Left kidney (tissue), 2 donors: ENCODE data around the gene HADHA. TPM values are rescaled to one million over a fixed set of nuclear protein-coding genes. Genes with fewer than 3 reads are reported as not detected.
"Not testable (repeated sequence)": the region's sequence is repeated elsewhere in the genome, so short reads cannot be mapped to it uniquely, and the experiment has no call there.

Source experiments
- DNase-seq: peaks from one replicate; pipeline ENCODE4 v3.0.0-alpha.2; 2013
- polyA plus RNA-seq: library from polyadenylated mRNA; unstranded; fragments of 120-200 nt; gene quantifications from one replicate; pipeline ENCODE4 v1.2.1, GENCODE V29; 2013; ENCODE audit not compliant: insufficient read length

Gene HADHA
- polyA plus RNA-seq, 1 donor = 234 TPM

DNA sequence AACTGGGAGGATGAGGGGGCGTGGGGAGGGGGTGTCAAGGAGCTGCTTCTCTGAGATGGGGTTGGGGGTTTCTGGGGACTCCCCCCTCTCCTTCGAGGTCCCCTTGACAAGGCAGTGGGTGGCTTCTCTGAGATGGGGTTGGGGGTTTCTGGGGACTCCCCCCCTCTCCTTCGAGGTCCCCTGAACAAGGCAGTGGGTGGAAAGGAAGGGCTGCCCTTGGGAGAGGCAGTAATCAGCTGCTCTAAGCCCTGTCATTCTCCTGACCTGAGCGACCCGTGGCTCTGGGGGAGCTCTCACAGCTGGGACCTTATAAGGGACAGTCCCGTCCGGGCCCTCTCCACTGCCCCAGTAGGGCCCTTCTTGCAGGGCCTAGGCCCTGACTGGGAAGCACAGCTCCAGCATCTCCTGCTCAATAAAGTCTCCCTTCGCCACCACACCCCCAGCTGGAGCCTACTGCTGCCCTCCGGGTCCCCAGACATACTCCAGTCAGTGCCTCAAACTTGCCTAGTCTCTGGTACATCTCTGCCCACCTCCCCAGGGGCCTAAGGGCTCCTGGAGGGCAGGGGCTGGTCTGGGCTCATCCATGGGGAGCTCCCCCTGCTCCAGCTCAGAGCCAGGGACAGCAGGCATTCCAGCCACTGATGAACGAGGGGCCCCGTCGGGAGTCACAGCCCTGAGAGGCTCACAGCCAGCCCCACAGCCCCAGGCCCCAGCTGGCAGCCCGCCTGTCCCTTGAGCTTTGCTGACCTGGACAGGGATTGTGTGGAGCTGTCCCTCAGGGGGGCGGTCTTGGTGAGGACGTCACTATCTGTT lies 68.8 kb downstream of the HADHA start:
- DNase-seq = no peak

DNA sequence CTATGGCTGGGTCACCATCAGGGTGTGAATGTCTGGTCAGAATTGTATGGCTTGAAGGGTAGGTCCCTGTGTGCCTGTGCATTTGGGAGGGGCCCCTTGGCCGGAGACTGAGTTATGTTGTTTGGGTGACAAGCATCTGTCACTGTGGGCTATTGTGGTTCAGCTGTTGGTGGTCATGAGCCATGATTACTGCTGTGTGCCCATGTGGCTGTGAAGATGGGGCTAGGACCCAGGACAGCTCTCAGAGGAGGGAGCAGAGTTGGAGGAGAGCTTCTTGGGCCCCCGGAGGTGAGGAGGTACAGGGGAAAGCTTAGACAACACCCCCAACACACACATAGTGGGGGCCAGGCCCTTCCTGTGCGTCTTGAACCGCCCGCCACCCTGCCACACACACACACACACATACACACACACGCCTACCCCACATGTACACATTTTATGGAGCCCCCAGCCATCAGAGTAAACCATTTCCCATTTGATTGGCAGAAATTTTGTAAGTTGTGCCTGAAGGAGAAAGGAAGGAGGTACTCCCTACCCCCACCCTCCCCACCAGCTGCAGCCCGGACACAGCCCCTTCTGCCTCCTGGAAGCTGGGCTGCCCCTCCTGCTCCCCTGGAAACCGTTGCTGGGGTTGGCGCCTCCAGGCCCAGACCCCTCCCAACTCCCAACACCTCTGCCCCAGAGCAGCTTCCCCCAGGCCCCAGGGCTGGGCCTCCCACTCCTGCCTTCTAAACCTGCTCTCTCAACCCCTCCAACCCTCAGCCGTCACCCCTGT lies 69.6 kb downstream of the HADHA start:
- no peak for DNase-seq

DNA sequence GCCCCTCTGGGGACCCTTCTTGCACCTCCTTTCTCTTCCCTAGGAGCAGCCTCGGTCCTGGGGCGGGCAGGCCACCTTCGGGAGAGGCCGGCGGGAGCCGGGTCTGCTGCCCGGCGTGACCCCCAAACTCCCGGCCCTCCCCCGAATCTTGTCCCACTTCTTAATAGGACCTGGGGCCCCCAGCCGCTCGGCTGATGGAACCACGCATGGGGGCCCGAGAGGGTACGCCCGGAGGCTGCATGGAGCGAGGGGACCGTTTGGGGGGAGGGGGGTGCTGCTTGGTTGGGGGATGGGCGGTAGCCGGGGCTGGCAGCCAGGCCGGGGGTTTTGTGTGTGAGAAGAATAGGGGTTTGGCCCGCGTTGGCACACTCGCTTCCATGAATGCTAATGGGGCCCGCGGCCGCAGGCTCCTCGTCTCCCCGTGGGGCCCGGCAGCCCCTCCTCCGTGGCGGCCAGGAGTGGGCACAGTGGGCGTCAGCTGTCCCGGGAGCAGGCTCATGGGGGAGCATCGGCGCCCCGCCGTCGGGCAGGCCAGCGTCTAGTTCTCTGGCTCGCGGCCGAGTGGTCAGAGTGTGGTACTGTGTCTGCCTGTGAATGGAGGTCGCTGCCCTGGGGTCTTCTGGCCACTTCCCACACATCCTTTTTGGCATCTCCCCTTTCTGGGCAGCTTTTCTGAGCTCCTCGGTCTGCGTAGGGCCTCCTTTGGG lies 70.5 kb downstream of the HADHA start:
- no peak for DNase-seq

- DNase-seq = no peak
Measured at GRCh38 chr2:26172871-26173775, 71.3 kb downstream of the HADHA start, which contains the start of gene GAREM2. Gene GAREM2 (plus strand): TSS chr2:26173088. CDS start chr2:26173221, 133 bp downstream.

- no peak for DNase-seq
Measured at GRCh38 chr2:26172189-26172870, 72.1 kb downstream of the HADHA start.

GRCh38 chr2:26170795-26171194 lies 73.6 kb downstream of the HADHA start:
- DNase-seq = no peak

DNA sequence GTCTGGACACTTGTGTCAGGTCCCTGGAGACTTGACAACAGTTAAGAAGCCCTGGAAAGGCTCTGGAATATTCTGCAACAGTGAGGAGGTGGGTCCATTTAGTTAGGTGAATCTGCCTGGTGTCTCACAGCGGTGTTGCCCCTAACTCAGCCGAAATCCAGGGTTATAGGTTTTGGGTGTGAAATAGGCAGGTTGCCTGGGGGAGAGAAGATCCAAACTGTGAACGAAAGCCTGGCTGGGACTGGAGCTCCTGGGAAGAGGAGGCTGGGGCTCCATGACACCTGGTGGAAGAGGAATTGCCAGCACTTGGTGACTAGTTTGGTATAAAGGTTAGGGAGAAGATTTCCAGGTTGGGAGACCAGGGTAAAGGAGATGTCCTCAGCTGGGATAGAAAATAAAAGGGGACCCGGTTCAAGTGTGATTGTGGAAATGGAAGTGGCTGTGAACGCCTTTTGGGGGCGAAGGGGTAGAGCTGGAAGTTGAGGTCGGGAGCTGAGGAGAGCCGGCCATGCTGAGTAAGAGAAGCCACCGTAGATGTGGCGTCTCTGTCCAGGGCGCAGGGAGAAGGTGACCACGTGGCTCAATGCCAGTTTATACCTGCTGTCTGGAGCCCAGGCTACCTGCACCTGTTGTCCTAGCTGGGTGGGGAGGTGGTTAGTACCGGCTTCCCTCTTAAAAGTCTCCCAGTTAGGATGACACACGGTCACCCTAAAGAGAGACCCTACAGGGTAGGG lies 74.6 kb downstream of the HADHA start:
- no peak for DNase-seq

- DNase-seq = no peak
Measured at GRCh38 chr2:26169226-26169625, 75.2 kb downstream of the HADHA start.

GRCh38 chr2:26168785-26169184 lies 75.6 kb downstream of the HADHA start:
- no peak for DNase-seq

DNA sequence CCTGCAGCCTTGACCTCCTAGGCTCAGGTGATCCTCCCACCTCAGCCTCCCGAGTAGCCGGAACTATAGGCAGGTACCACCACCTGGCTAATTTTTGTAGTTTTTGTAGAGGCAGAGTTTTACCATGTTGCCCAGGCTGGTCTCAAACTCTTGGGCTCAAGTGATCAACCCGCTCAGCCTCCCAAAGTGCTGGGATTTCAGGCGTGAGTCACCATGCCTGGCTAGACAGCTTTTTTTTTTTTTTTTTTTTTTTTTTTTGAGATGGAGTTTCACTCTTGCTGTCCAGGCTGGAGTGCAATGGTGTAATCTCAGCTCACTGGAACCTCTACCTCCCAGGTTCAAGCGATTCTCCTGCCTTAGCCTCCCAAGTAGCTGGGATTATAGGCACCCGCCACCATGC lies 77.9 kb downstream of the HADHA start:
- DNase-seq = not testable (repeated sequence)

DNA sequence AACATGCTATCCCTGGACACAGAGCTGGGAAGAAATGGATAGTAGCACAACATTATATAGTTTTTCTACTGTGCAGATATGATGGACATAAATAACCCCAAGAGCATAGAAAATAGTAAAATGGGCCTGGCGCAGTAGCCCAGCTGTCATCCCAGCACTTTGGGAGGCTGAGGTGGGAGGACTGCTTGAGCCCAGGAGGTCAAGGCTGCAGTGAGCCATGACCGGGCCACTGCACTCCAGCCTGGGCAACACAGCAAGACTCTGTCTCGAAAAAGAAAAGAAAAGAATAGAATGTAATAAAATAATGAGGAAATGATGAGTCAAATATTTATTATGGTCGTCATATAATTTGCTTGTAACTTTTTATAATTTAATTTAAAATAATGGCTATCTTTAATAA lies 79.0 kb downstream of the HADHA start:
- no peak for DNase-seq

- no peak for DNase-seq
Measured at GRCh38 chr2:26164641-26165211, 79.7 kb downstream of the HADHA start.

GRCh38 chr2:26164231-26164630 lies 80.2 kb downstream of the HADHA start:
- no peak for DNase-seq

DNA sequence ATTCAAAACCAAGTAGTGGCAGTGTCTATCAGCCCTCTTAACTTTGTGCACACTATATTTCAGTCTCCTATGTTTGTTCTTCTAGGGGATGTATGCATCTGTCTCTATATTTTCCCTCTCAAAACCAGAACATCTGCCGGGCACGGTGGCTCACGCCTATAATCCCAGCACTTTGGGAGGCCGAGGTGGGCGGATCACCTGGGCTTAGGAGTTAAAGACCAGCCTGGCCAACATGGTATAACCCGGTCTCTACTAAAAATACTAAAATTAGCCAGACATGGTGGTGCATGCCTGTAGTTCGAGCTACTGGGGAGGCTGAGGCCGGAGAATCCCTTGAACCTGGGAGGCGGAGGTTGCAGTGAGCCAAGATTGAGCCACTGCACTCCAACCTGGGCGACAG lies 81.5 kb downstream of the HADHA start:
- no peak for DNase-seq

GRCh38 chr2:26161926-26162325 lies 82.5 kb downstream of the HADHA start:
- DNase-seq = no peak

- DNase-seq = no peak
Measured at GRCh38 chr2:26157580-26157979, 86.9 kb downstream of the HADHA start.

GRCh38 chr2:26150243-26150642 lies 94.2 kb downstream of the HADHA start:
- no peak for DNase-seq

DNA sequence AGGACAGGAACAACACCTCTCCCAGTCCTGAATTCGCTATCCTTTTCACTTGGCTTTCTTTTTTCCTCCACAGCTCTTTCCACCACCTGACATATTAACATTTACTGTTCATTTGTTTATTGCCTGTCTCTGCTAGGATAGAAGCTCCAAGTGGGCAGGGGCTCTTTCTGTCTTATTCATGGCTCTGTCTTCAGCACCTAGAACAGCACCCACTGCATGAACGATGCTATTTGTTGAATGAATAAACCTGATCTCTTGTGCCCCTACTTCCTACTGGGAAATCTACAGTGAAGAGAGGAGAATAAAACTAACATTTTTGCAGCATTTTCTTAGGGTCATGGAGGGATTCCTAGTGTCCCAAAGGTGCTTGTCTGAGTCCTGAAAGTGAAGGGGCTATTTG lies 95.9 kb downstream of the HADHA start:
- no peak for DNase-seq

DNA sequence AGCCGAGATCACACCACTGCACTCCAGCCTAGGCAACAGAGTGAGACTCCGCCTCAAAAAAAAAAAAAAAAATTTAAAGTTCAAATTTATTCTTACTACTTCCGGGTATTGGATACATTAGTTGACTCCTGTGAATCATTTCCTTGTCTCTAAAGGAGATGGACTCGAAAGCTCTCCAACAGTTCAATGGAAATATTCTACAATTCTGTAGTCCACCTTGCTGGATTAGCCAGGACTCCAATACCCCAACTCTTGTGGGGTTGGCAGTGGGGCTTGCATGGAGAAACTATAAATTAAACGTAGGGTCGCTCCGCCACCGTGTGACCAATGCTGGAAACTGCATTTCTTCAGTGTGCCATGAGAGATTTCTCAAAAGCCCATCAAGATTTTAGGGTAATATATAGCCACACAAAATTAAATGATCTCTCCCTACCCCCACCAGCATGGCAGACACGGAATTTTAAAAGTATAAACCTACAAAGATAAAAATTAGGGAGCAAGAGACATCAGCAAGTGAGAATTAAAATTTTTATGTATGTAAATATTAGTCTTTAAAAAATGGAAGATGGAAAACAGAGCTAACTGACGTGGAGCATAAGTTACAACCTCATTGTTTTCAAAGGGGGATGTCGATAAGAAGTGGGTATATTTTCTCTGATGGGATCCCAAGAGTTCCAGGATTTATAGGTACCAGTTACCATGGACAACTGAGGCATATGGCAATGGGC lies 99.3 kb downstream of the HADHA start:
- DNase-seq = peak; percentile 62
